Adipocyte (in vitro differentiated cells): ENCODE results near the gene COQ3.

Source experiments
- DNase-seq: peaks from one replicate; pipeline ENCODE4 v3.0.0-alpha.2; 2015; ENCODE audit warnings: low read depth
- H3K27me3 ChIP-seq: replicated peaks from 2 replicates; pipeline ENCODE4 v1.7.0; 2013; ENCODE audit warnings: mild to moderate bottlenecking, low read length, moderate library complexity; ENCODE audit not compliant: control insufficient read depth, insufficient read depth
- H3K36me3 ChIP-seq: 2 replicates; pipeline ENCODE4 v1.7.0; 2013; ENCODE audit warnings: low read length, mild to moderate bottlenecking, moderate library complexity; ENCODE audit not compliant: control insufficient read depth, insufficient read depth, severe bottlenecking
- H3K4me1 ChIP-seq: 2 replicates; pipeline ENCODE4 v1.7.0; 2013; ENCODE audit warnings: mild to moderate bottlenecking, low read length, moderate library complexity; ENCODE audit not compliant: control insufficient read depth, insufficient read depth
- H3K4me3 ChIP-seq: 2 replicates; pipeline ENCODE4 v1.7.0; 2013; ENCODE audit warnings: mild to moderate bottlenecking, low read length, moderate library complexity
- H3K9ac ChIP-seq: 2 replicates; pipeline ENCODE4 v1.7.0; 2013; ENCODE audit warnings: mild to moderate bottlenecking, low read length, moderate library complexity
- H3K9me3 ChIP-seq: 2 replicates; pipeline ENCODE4 v1.7.0; 2013; ENCODE audit warnings: mild to moderate bottlenecking, low read length, moderate library complexity; ENCODE audit not compliant: control insufficient read depth

COQ3 gene

GRCh38 chr6:99416892-99417767, 23.1 kb upstream of the COQ3 start:
- Histone ChIP-seq H3K36me3 (peaks cover 12% of the 10 kb centered on the region), H3K9ac (no peak overlapping the region), H3K9me3 (no peaks in the 10 kb centered on the region), H3K4me3 (no peak overlapping the region), H3K27me3 (no peaks in the 10 kb centered on the region), H3K4me1 (peaks cover 18% of the 10 kb centered on the region)
- DNase-seq: no peak

- no peak overlapping the region for H3K4me3 ChIP-seq
- peaks cover 15% of the 10 kb centered on the region for H3K36me3 ChIP-seq
- no peaks in the 10 kb centered on the region for H3K27me3 ChIP-seq
- no peaks in the 10 kb centered on the region for H3K9me3 ChIP-seq
- no peak overlapping the region for H3K9ac ChIP-seq
- H3K4me1 ChIP-seq: peaks cover 25% of the 10 kb centered on the region
- peak; percentile 24 for DNase-seq
Observed at GRCh38 chr6:99416226-99416625, 22.2 kb upstream of the COQ3 start.

GRCh38 chr6:99415446-99415845, 21.5 kb upstream of the COQ3 start:
- Histone ChIP-seq H3K4me1 (peaks cover 25% of the 10 kb centered on the region), H3K27me3 (no peaks in the 10 kb centered on the region), H3K4me3 (no peak overlapping the region), H3K9ac (no peak overlapping the region), H3K9me3 (no peaks in the 10 kb centered on the region), H3K36me3 (peaks cover 23% of the 10 kb centered on the region)
- no peak for DNase-seq

GRCh38 chr6:99412065-99412464, 18.1 kb upstream of the COQ3 start:
- peaks cover 25% of the 10 kb centered on the region for H3K4me1 ChIP-seq
- DNase-seq: no peak
- no peak overlapping the region for H3K4me3 ChIP-seq
- H3K9ac ChIP-seq: no peak overlapping the region
- no peaks in the 10 kb centered on the region for H3K27me3 ChIP-seq
- H3K9me3 ChIP-seq: no peaks in the 10 kb centered on the region
- peaks cover 49% of the 10 kb centered on the region for H3K36me3 ChIP-seq

GRCh38 chr6:99409672-99410071, 15.7 kb upstream of the COQ3 start:
- Histone ChIP-seq H3K9ac (no peak overlapping the region), H3K4me1 (peaks cover 18% of the 10 kb centered on the region), H3K27me3 (no peaks in the 10 kb centered on the region), H3K9me3 (no peaks in the 10 kb centered on the region), H3K36me3 (peaks cover 73% of the 10 kb centered on the region), H3K4me3 (no peak overlapping the region)
- no peak for DNase-seq

- Histone ChIP-seq H3K9me3 (no peaks in the 10 kb centered on the region), H3K4me3 (no peak overlapping the region), H3K9ac (no peak overlapping the region), H3K27me3 (no peaks in the 10 kb centered on the region), H3K4me1 (peaks cover 6% of the 10 kb centered on the region), H3K36me3 (peaks cover 87% of the 10 kb centered on the region)
- DNase-seq: no peak
Observed at GRCh38 chr6:99407076-99407475, 13.1 kb upstream of the COQ3 start.

GRCh38 chr6:99402448-99402847, 8.5 kb upstream of the COQ3 start:
- Histone ChIP-seq H3K36me3 (peaks cover 98% of the 10 kb centered on the region), H3K27me3 (no peaks in the 10 kb centered on the region), H3K4me1 (no peaks in the 10 kb centered on the region), H3K4me3 (no peak overlapping the region), H3K9me3 (no peaks in the 10 kb centered on the region), H3K9ac (no peak overlapping the region)
- no peak for DNase-seq

- Histone ChIP-seq H3K36me3 (peaks cover 53% of the 10 kb centered on the region), H3K4me1 (peaks cover 5% of the 10 kb centered on the region), H3K9me3 (no peaks in the 10 kb centered on the region), H3K9ac (no peak overlapping the region), H3K4me3 (no peak overlapping the region), H3K27me3 (no peaks in the 10 kb centered on the region)
- no peak for DNase-seq
Observed at GRCh38 chr6:99397287-99397686, 3.3 kb upstream of the COQ3 start.

GRCh38 chr6:99393366-99393697, 663 bp downstream of the COQ3 start:
- no peaks in the 10 kb centered on the region for H3K9me3 ChIP-seq
- H3K36me3 ChIP-seq: peaks cover 15% of the 10 kb centered on the region
- peak overlapping the region; percentile 88 for H3K4me3 ChIP-seq
- H3K27me3 ChIP-seq: no peaks in the 10 kb centered on the region
- peaks cover 5% of the 10 kb centered on the region for H3K4me1 ChIP-seq
- peak overlapping the region; percentile 93 for H3K9ac ChIP-seq
- DNase-seq: no peak

- Histone ChIP-seq H3K27me3 (no peaks in the 10 kb centered on the region), H3K4me3 (no peak overlapping the region), H3K9me3 (no peaks in the 10 kb centered on the region), H3K36me3 (no peaks in the 10 kb centered on the region), H3K4me1 (peaks cover 5% of the 10 kb centered on the region), H3K9ac (no peak overlapping the region)
- DNase-seq: no peak
Observed at GRCh38 chr6:99390896-99391295, 3.1 kb downstream of the COQ3 start.

GRCh38 chr6:99384507-99384906, 9.5 kb downstream of the COQ3 start:
- H3K4me1 ChIP-seq: no peaks in the 10 kb centered on the region
- no peaks in the 10 kb centered on the region for H3K27me3 ChIP-seq
- no peak overlapping the region for H3K4me3 ChIP-seq
- no peak for DNase-seq
- no peaks in the 10 kb centered on the region for H3K36me3 ChIP-seq
- no peak overlapping the region for H3K9ac ChIP-seq
- no peaks in the 10 kb centered on the region for H3K9me3 ChIP-seq

- DNase-seq: no peak
- Histone ChIP-seq H3K9ac (no peak overlapping the region), H3K4me3 (no peak overlapping the region), H3K4me1 (no peaks in the 10 kb centered on the region), H3K36me3 (no peaks in the 10 kb centered on the region), H3K9me3 (no peaks in the 10 kb centered on the region), H3K27me3 (no peaks in the 10 kb centered on the region)
Observed at GRCh38 chr6:99378636-99379035, 15.4 kb downstream of the COQ3 start.
